HEK293 (cell line): ENCODE data around the gene CDK6.

ENCODE experiments used
- CTCF ChIA-PET: fragments of 350-600 bp; formaldehyde crosslinking; extraction: SDS; loops from one replicate; lab custom pipeline; 2021; ENCODE audit warnings: antibody characterized with exemption; lab: Yijun Ruan, JAX
- POLR2A ChIA-PET: fragments of 300-600 bp; formaldehyde crosslinking; extraction: SDS; loops from one replicate; lab custom pipeline; 2020; ENCODE audit warnings: antibody characterized with exemption, inconsistent platforms; lab: Yijun Ruan, JAX
- H3K27ac ChIP-seq: fragments of 200-500 bp; sonication (Bioruptor generic); 2 replicates; pipeline ENCODE4 v1.5.1; 2014; ENCODE audit warnings: low read depth, low read length, control low read depth, inconsistent platforms; ENCODE audit errors: extremely low read depth
- H3K36me3 ChIP-seq, 2 experiments: fragments of 200-500 bp in 1 of 2; sonication (Bioruptor generic) in 1 of 2; 1 replicate in 1 of 2; 2 replicates in 1 of 2; pipeline ENCODE4 v1.5.1; 2014 to 2017; ENCODE audit warnings: inconsistent platforms in 2 of 2, low read length in 2 of 2; ENCODE audit not compliant: control insufficient read depth in 2 of 2, insufficient read depth in 1 of 2
- H3K4me1 ChIP-seq: fragments of 200-500 bp; sonication (Bioruptor generic); 2 replicates; pipeline ENCODE4 v1.5.1; 2014; ENCODE audit warnings: mild to moderate bottlenecking, low read length, inconsistent platforms; ENCODE audit not compliant: control insufficient read depth, insufficient read depth
- H3K4me3 ChIP-seq: 2 replicates; pipeline ENCODE4 v1.5.1; 2011; ENCODE audit warnings: low read depth, mild to moderate bottlenecking, control low read depth, low read length, moderate library complexity
- H3K9me3 ChIP-seq: fragments of 200-500 bp; sonication (Bioruptor generic); 2 replicates; pipeline ENCODE4 v1.5.1; 2014; ENCODE audit warnings: low read depth, low read length, inconsistent platforms; ENCODE audit not compliant: control insufficient read depth, insufficient read depth
- FEZF1 ChIP-seq: fragments of 450-650 bp; formaldehyde crosslinking; IDR thresholded peaks from 2 replicates; pipeline ENCODE4 v1.5.1; 2016; ENCODE audit warnings: missing biosample characterization, missing genetic modification characterization
- GLI4 ChIP-seq: fragments of 450-650 bp; formaldehyde crosslinking; IDR thresholded peaks from 2 replicates; pipeline ENCODE4 v1.5.1; 2016; ENCODE audit warnings: missing biosample characterization, missing genetic modification characterization
- SALL2 ChIP-seq: fragments of 450-650 bp; formaldehyde crosslinking; IDR thresholded peaks from 2 replicates; pipeline ENCODE4 v1.5.0; 2017; ENCODE audit warnings: missing biosample characterization, mild to moderate bottlenecking, missing genetic modification characterization, borderline replicate concordance
- ZBTB8A ChIP-seq: fragments of 450-650 bp; formaldehyde crosslinking; IDR thresholded peaks from 2 replicates; pipeline ENCODE4 v1.5.1; 2016; ENCODE audit warnings: missing biosample characterization, missing genetic modification characterization
- ZNF10 ChIP-seq: fragments of 450-650 bp; formaldehyde crosslinking; IDR thresholded peaks from 2 replicates; pipeline ENCODE4 v1.5.1; 2017; ENCODE audit warnings: missing biosample characterization, missing genetic modification characterization
- ZNF16 ChIP-seq: fragments of 450-650 bp; formaldehyde crosslinking; IDR thresholded peaks from 2 replicates; pipeline ENCODE4 v1.5.1; 2016; ENCODE audit warnings: low read depth, missing biosample characterization, missing genetic modification characterization
- ZNF184 ChIP-seq: fragments of 450-650 bp; IDR thresholded peaks from 2 replicates; pipeline ENCODE4 v1.5.1; 2018; ENCODE audit warnings: missing biosample characterization, mild to moderate bottlenecking, missing genetic modification characterization
- ZNF211 ChIP-seq: fragments of 450-650 bp; formaldehyde crosslinking; IDR thresholded peaks from 2 replicates; pipeline ENCODE4 v1.5.1; 2016; ENCODE audit warnings: low read depth, missing biosample characterization, missing genetic modification characterization
- ZNF223 ChIP-seq: fragments of 450-650 bp; formaldehyde crosslinking; IDR thresholded peaks from 2 replicates; pipeline ENCODE4 v1.5.1; 2016; ENCODE audit warnings: missing biosample characterization, missing genetic modification characterization
- ZNF501 ChIP-seq: fragments of 450-650 bp; formaldehyde crosslinking; IDR thresholded peaks from 2 replicates; pipeline ENCODE4 v1.5.1; 2016; ENCODE audit warnings: missing biosample characterization, missing genetic modification characterization
- ZNF692 ChIP-seq: fragments of 450-650 bp; formaldehyde crosslinking; IDR thresholded peaks from 2 replicates; pipeline ENCODE4 v1.5.1; 2016; ENCODE audit warnings: missing biosample characterization, missing genetic modification characterization
- TF ChIP-seq, protein P1 (sequence below): fragments of 450-650 bp; formaldehyde crosslinking; IDR thresholded peaks from 2 replicates; pipeline ENCODE4 v1.5.1; 2017; ENCODE audit warnings: missing biosample characterization, missing genetic modification characterization
- TF ChIP-seq, protein P2 (sequence below): fragments of 450-650 bp; formaldehyde crosslinking; IDR thresholded peaks from 2 replicates; pipeline ENCODE4 v1.5.1; 2016; ENCODE audit warnings: missing biosample characterization, missing genetic modification characterization
- TF ChIP-seq, protein P3 (sequence below): fragments of 450-650 bp; formaldehyde crosslinking; IDR thresholded peaks from 2 replicates; pipeline ENCODE4 v1.5.1; 2016; ENCODE audit warnings: missing biosample characterization, missing genetic modification characterization
- TF ChIP-seq, protein P4 (sequence below): fragments of 450-650 bp; formaldehyde crosslinking; IDR thresholded peaks from 2 replicates; pipeline ENCODE4 v1.5.1; 2016; ENCODE audit warnings: missing biosample characterization, missing genetic modification characterization

The CDK6 gene

DNA sequence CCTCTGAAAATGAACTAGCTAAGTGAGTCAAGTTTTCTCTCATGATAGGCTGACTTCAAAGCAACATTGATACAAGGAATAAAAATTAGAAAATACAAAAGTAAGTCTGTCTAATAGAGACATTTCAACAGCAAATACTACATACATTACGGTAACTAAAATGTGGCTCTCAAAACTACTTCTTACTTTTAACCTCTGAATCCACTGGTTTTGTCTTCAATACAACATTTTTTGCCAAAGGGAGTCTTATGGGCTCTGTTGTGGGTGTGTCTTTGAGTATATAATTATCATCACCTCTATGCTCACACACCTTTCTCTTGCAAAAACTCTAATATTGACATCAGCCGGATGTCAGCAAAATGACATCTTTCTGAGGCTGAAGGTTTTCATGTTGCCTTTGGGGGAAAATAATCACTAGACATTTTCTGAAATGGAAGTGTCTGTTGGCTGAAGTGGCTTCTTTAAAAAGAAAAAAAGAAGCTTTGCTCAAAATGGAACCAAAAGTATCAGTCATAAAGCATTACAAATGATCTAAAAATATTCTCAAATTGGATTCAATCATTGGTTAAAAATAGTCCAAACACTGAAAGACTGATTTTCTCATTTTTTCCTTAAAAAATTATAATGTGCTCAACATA is 204.4 kb downstream of the CDK6 start (continued):
- TF ChIP-seq, protein P1, sequence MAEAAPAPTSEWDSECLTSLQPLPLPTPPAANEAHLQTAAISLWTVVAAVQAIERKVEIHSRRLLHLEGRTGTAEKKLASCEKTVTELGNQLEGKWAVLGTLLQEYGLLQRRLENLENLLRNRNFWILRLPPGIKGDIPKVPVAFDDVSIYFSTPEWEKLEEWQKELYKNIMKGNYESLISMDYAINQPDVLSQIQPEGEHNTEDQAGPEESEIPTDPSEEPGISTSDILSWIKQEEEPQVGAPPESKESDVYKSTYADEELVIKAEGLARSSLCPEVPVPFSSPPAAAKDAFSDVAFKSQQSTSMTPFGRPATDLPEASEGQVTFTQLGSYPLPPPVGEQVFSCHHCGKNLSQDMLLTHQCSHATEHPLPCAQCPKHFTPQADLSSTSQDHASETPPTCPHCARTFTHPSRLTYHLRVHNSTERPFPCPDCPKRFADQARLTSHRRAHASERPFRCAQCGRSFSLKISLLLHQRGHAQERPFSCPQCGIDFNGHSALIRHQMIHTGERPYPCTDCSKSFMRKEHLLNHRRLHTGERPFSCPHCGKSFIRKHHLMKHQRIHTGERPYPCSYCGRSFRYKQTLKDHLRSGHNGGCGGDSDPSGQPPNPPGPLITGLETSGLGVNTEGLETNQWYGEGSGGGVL (tag by site-specific recombination): no peak
- TF ChIP-seq ZNF10 (no peak), ZNF692 (tag by site-specific recombination) (no peak), SALL2 (no peak), ZNF223 (tag by site-specific recombination) (no peak), ZNF211 (tag by site-specific recombination) (no peak), ZBTB8A (tag by site-specific recombination) (no peak)
- TF ChIP-seq, protein P2, sequence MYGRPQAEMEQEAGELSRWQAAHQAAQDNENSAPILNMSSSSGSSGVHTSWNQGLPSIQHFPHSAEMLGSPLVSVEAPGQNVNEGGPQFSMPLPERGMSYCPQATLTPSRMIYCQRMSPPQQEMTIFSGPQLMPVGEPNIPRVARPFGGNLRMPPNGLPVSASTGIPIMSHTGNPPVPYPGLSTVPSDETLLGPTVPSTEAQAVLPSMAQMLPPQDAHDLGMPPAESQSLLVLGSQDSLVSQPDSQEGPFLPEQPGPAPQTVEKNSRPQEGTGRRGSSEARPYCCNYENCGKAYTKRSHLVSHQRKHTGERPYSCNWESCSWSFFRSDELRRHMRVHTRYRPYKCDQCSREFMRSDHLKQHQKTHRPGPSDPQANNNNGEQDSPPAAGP (tag by site-specific recombination): no peak
- TF ChIP-seq, protein P3, sequence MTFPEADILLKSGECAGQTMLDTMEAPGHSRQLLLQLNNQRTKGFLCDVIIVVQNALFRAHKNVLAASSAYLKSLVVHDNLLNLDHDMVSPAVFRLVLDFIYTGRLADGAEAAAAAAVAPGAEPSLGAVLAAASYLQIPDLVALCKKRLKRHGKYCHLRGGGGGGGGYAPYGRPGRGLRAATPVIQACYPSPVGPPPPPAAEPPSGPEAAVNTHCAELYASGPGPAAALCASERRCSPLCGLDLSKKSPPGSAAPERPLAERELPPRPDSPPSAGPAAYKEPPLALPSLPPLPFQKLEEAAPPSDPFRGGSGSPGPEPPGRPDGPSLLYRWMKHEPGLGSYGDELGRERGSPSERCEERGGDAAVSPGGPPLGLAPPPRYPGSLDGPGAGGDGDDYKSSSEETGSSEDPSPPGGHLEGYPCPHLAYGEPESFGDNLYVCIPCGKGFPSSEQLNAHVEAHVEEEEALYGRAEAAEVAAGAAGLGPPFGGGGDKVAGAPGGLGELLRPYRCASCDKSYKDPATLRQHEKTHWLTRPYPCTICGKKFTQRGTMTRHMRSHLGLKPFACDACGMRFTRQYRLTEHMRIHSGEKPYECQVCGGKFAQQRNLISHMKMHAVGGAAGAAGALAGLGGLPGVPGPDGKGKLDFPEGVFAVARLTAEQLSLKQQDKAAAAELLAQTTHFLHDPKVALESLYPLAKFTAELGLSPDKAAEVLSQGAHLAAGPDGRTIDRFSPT (tag by site-specific recombination): no peak

- Histone ChIP-seq H3K36me3 (no peaks in the 10 kb centered on the region), H3K9me3 (no peaks in the 10 kb centered on the region), H3K4me3 (no peak overlapping the region), H3K4me1 (peaks cover 23% of the 10 kb centered on the region), H3K27ac (no peak overlapping the region)
- ChIA-PET CTCF (interaction anchor here (2.1 kb wide), 1 partner anchor 11 kb away, joined by 7 read pairs; no protein-coding TSS in a partner anchor), POLR2A (no interaction called here)
- TF ChIP-seq ZNF184 (no peak), ZNF501 (no peak), FEZF1 (tag by site-specific recombination) (no peak), ZNF692 (tag by site-specific recombination) (no peak), GLI4 (tag by site-specific recombination) (no peak), ZNF16 (no peak)
- TF ChIP-seq, protein P4, sequence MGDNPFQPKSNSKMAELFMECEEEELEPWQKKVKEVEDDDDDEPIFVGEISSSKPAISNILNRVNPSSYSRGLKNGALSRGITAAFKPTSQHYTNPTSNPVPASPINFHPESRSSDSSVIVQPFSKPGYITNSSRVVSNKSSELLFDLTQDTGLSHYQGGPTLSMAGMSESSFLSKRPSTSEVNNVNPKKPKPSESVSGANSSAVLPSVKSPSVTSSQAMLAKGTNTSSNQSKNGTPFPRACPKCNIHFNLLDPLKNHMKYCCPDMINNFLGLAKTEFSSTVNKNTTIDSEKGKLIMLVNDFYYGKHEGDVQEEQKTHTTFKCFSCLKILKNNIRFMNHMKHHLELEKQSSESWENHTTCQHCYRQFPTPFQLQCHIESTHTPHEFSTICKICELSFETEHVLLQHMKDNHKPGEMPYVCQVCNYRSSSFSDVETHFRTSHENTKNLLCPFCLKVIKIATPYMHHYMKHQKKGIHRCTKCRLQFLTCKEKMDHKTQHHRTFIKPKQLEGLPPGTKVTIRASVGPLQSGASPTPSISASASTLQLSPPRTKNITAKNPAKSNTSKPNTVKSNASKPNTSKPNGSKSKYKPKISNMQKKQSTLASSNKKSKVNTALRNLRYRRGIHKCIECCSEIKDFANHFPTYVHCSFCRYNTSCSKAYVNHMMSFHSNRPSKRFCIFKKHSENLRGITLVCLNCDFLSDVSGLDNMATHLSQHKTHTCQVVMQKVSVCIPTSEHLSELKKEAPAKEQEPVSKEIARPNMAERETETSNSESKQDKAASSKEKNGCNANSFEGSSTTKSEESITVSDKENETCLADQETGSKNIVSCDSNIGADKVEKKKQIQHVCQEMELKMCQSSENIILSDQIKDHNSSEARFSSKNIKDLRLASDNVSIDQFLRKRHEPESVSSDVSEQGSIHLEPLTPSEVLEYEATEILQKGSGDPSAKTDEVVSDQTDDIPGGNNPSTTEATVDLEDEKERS (tag by site-specific recombination): no peak
Measured at GRCh38 chr7:92631067-92631849, 205.1 kb downstream of the CDK6 start.
